ENCODE data around the gene MICAL3. TPM values are rescaled to one million over a fixed set of nuclear protein-coding genes. Genes with fewer than 3 reads are reported as not detected.

The MICAL3 gene
- total and polyA plus RNA-seq, 9 of the 15 experiments (the other 6 are each of a cell fraction or from before 2014, with no cell fraction given): 0.53 to 32.1 (median 12.3) TPM

DNA sequence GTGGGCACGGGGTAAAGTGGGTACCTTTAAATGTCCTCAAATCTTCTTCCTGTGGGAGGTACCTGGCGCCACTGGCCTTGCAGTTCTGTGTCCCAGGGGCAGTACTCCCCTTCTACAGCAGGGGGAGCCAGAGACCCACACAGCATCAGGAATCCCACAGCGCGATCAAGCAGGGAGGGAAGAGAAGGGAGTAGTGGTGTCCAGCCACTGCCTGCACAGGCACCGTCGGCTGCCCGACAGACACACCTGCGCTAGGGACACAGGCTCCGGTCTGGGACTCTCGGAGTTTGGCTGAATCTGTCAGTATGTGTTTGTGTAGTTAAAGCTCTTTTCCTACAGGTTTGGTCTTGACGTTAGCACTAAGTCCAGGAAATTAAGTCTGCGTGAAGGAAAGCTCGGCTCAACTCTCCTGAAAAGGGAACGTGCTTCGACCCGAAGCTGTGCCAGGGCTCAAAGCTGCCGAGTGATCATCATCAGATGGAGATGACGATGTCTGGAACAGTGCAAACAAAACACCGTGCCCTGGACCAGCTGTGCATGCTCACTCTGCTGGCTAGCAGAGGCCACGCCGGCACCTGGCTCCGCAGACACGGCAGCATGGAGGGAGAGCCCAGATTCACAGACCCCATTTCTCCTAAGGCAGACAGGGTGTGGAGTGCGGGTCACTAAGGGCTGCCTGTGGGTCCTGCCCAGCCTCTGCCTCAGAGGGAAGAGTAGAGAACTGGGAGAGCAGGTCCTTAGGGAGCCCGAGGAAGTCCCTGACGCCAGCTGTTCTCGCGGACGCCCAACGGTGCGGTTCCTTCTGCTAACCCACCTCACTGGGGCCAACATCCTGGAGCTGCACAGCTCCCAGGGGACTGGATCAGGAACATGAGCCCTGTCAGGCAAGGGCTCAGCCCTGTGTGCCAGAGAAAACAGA is 194.1 kb downstream of the MICAL3 start (continued):
- TF ChIP-seq, protein P1, sequence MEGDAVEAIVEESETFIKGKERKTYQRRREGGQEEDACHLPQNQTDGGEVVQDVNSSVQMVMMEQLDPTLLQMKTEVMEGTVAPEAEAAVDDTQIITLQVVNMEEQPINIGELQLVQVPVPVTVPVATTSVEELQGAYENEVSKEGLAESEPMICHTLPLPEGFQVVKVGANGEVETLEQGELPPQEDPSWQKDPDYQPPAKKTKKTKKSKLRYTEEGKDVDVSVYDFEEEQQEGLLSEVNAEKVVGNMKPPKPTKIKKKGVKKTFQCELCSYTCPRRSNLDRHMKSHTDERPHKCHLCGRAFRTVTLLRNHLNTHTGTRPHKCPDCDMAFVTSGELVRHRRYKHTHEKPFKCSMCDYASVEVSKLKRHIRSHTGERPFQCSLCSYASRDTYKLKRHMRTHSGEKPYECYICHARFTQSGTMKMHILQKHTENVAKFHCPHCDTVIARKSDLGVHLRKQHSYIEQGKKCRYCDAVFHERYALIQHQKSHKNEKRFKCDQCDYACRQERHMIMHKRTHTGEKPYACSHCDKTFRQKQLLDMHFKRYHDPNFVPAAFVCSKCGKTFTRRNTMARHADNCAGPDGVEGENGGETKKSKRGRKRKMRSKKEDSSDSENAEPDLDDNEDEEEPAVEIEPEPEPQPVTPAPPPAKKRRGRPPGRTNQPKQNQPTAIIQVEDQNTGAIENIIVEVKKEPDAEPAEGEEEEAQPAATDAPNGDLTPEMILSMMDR (IDR thresholded peaks at IDR 0.05 in 2 of 3, conservative IDR thresholded peaks at IDR 0.05 in 1 of 3; ENCODE audit: insufficient read depth in 2 of 3, low read depth in 1 of 3, low read length in 3 of 3): peak; percentile 97 to 99 (median 98)
- TF ChIP-seq NELFE (IDR thresholded peaks at IDR 0.05; ENCODE audit: insufficient read depth, insufficient read length): no peak
- TF ChIP-seq, protein P2, sequence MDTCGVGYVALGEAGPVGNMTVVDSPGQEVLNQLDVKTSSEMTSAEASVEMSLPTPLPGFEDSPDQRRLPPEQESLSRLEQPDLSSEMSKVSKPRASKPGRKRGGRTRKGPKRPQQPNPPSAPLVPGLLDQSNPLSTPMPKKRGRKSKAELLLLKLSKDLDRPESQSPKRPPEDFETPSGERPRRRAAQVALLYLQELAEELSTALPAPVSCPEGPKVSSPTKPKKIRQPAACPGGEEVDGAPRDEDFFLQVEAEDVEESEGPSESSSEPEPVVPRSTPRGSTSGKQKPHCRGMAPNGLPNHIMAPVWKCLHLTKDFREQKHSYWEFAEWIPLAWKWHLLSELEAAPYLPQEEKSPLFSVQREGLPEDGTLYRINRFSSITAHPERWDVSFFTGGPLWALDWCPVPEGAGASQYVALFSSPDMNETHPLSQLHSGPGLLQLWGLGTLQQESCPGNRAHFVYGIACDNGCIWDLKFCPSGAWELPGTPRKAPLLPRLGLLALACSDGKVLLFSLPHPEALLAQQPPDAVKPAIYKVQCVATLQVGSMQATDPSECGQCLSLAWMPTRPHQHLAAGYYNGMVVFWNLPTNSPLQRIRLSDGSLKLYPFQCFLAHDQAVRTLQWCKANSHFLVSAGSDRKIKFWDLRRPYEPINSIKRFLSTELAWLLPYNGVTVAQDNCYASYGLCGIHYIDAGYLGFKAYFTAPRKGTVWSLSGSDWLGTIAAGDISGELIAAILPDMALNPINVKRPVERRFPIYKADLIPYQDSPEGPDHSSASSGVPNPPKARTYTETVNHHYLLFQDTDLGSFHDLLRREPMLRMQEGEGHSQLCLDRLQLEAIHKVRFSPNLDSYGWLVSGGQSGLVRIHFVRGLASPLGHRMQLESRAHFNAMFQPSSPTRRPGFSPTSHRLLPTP (IDR thresholded peaks at IDR 0.05; ENCODE audit: borderline replicate concordance, extremely low read depth, insufficient read length): no peak
- TF ChIP-seq SP1 (CRISPR knock-in tag; IDR thresholded peaks at IDR 0.05): no peak
- TF ChIP-seq HES1 (IDR thresholded peaks at IDR 0.05; ENCODE audit: low read depth): no peak
- TF ChIP-seq ZFP30 (CRISPR knock-in tag; IDR thresholded peaks at IDR 0.05; ENCODE audit: borderline replicate concordance): no peak
- no peak for TF ChIP-seq ZNF507 (tag; conservative IDR thresholded peaks at IDR 0.05)
- TF ChIP-seq SAP30 (IDR thresholded peaks at IDR 0.05; ENCODE audit: borderline replicate concordance, insufficient read depth, low read depth, low read length, poor library complexity, severe bottlenecking): no peak
- TF ChIP-seq ZNF785 (CRISPR knock-in tag; IDR thresholded peaks at IDR 0.05): no peak
- no peak for TF ChIP-seq PURB (CRISPR knock-in tag; IDR thresholded peaks at IDR 0.05; ENCODE audit: low read depth)
- TF ChIP-seq RNF2 (IDR thresholded peaks at IDR 0.05): no peak
- TF ChIP-seq TRIM25 (IDR thresholded peaks at IDR 0.05; ENCODE audit: borderline replicate concordance): no peak
- TF ChIP-seq ZFX (CRISPR knock-in tag; IDR thresholded peaks at IDR 0.05): no peak
- TF ChIP-seq KLF13 (tag; IDR thresholded peaks at IDR 0.05; ENCODE audit: borderline replicate concordance, low read depth): no peak
- TF ChIP-seq MYNN (IDR thresholded peaks at IDR 0.05): no peak
- no peak for TF ChIP-seq MYNN (CRISPR knock-in tag; IDR thresholded peaks at IDR 0.05)
- TF ChIP-seq ZEB2 (IDR thresholded peaks at IDR 0.05): no peak
- no peak for TF ChIP-seq MCM3 (IDR thresholded peaks at IDR 0.05)
- no peak for TF ChIP-seq BRD4 (IDR thresholded peaks at IDR 0.05)
- TF ChIP-seq NFIX (CRISPR knock-in tag; IDR thresholded peaks at IDR 0.05; ENCODE audit: low read depth): no peak
- no peak for TF ChIP-seq DMBX1 (CRISPR knock-in tag; IDR thresholded peaks at IDR 0.05; ENCODE audit: borderline replicate concordance)
- TF ChIP-seq NCOA1 (IDR thresholded peaks at IDR 0.05; ENCODE audit: low read depth): no peak

Data from K562 (cell line).